Suprapubic skin (tissue), 4 donors: ENCODE data around the gene NSF. TPM values are rescaled to one million over a fixed set of nuclear protein-coding genes. Genes with fewer than 3 reads are reported as not detected.
"Not testable (repeated sequence)": the region's sequence is repeated elsewhere in the genome, so short reads cannot be mapped to it uniquely, and the experiment has no call there.

Experiments used
- DNase-seq, 2 donors: peaks; one replicate each; pipeline ENCODE4 v3.0.0-alpha.2; 2019; ENCODE audit warnings: low spot score in 2 of 2
- H3K27ac ChIP-seq: fragments of 200-600 bp; sonication (generic); one replicate; pipeline ENCODE4 v1.5.1; 2019
- H3K27me3 ChIP-seq: fragments of 200-600 bp; sonication (generic); one replicate; pipeline ENCODE4 v1.5.1; 2019
- H3K36me3 ChIP-seq: fragments of 200-600 bp; sonication (generic); one replicate; pipeline ENCODE4 v1.5.1; 2019
- H3K4me1 ChIP-seq: fragments of 200-600 bp; sonication (generic); one replicate; pipeline ENCODE4 v1.5.1; 2019
- H3K4me3 ChIP-seq: fragments of 200-600 bp; sonication (generic); one replicate; pipeline ENCODE4 v1.5.1; 2019; ENCODE audit warnings: mild to moderate bottlenecking
- H3K9me3 ChIP-seq: fragments of 200-600 bp; sonication (generic); one replicate; pipeline ENCODE4 v1.5.1; 2019
- CTCF ChIP-seq, 2 donors: fragments of 200-600 bp in 1 of 2; fragments of 450-650 bp in 1 of 2; sonication (generic) in 1 of 2; IDR thresholded peaks; one replicate each; pipeline ENCODE4 v1.5.1; 2016 to 2019; ENCODE audit warnings: antibody characterized with exemption in 2 of 2, mild to moderate bottlenecking in 1 of 2, moderate library complexity in 1 of 2
- EP300 ChIP-seq: sonication (generic); formaldehyde crosslinking; IDR thresholded peaks from one replicate; pipeline ENCODE4 v1.6.1; 2017; ENCODE audit warnings: antibody characterized with exemption
- POLR2A ChIP-seq, 2 donors: fragments of 450-650 bp; IDR thresholded peaks; one replicate each; pipeline ENCODE4 v1.6.1; 2017; ENCODE audit warnings: antibody characterized with exemption in 2 of 2, mild to moderate bottlenecking in 2 of 2, moderate library complexity in 2 of 2
- POLR2AphosphoS5 ChIP-seq, 3 donors: sonication (generic); formaldehyde crosslinking; IDR thresholded peaks; one replicate each; pipeline ENCODE4 v1.6.1; 2017; ENCODE audit warnings: antibody characterized with exemption in 3 of 3
- WGBS: methylation state at CpG from one replicate; pipeline ENCODE4 v1.1.5; 2018; 5-methylcytosine and 5-hydroxymethylcytosine counted together
- total RNA-seq, 4 donors: library from RNA; depleted of rRNA; stranded (reverse); fragments of >200 nt; gene quantifications; one replicate each; pipeline ENCODE4 v1.1.0, GENCODE V29; 2016

The NSF gene
- total RNA-seq, 4 donors from 2014 or later, result 20.3 to 41.9 (median 29.0) TPM

GRCh38 chr17:46753776-46754175 is 163.3 kb downstream of the NSF start:
- no peak overlapping the region for H3K27ac ChIP-seq
- peaks cover 35% of the 10 kb centered on the region for H3K36me3 ChIP-seq
- no peak for DNase-seq
- 74% methylated on average over 3 of the region's 3 CpGs for WGBS
- H3K27me3 ChIP-seq, result no peaks in the 10 kb centered on the region
- no peak overlapping the region for H3K4me3 ChIP-seq
- no peaks in the 10 kb centered on the region for H3K9me3 ChIP-seq
- peaks cover 11% of the 10 kb centered on the region for H3K4me1 ChIP-seq
- TF ChIP-seq POLR2AphosphoS5 (IDR thresholded peaks at IDR 0.05) (no peak), EP300 (no peak), CTCF (IDR thresholded peaks at IDR 0.05) (no peak), POLR2A (IDR thresholded peaks at IDR 0.05) (no peak)

GRCh38 chr17:46756081-46756735 is 165.7 kb downstream of the NSF start:
- Histone ChIP-seq H3K4me3 (no peak overlapping the region), H3K4me1 (peaks cover 11% of the 10 kb centered on the region), H3K27ac (no peak overlapping the region), H3K27me3 (no peaks in the 10 kb centered on the region), H3K9me3 (no peaks in the 10 kb centered on the region), H3K36me3 (peaks cover 24% of the 10 kb centered on the region)
- DNase-seq, result no peak
- TF ChIP-seq EP300 (no peak), POLR2AphosphoS5 (IDR thresholded peaks at IDR 0.05) (no peak), CTCF (IDR thresholded peaks at IDR 0.05) (no peak), POLR2A (IDR thresholded peaks at IDR 0.05) (no peak)
- 55% methylated on average over 4 of the region's 4 CpGs for WGBS

GRCh38 chr17:46756861-46757260 is 166.4 kb downstream of the NSF start:
- 61% methylated on average over 2 of the region's 2 CpGs for WGBS
- H3K36me3 ChIP-seq, result peaks cover 18% of the 10 kb centered on the region

GRCh38 chr17:46757588-46757987 is 167.1 kb downstream of the NSF start:
- H3K9me3 ChIP-seq, H3K4me3 ChIP-seq, H3K27me3 ChIP-seq, H3K27ac ChIP-seq, DNase-seq: not testable (repeated sequence)
- Histone ChIP-seq H3K36me3 (peaks cover 11% of the 10 kb centered on the region), H3K4me1 (peaks cover 11% of the 10 kb centered on the region)
- 55% methylated on average over 4 of the region's 4 CpGs for WGBS

More at GRCh38 chr17:46756861-46757260, 166.4 kb downstream of the NSF start:
- Histone ChIP-seq H3K27ac (no peak overlapping the region), H3K9me3 (no peaks in the 10 kb centered on the region), H3K4me3 (no peak overlapping the region), H3K4me1 (peaks cover 11% of the 10 kb centered on the region), H3K27me3 (no peaks in the 10 kb centered on the region)
- TF ChIP-seq CTCF (IDR thresholded peaks at IDR 0.05), result no peak
- no peak for TF ChIP-seq POLR2AphosphoS5 (IDR thresholded peaks at IDR 0.05)
- no peak for TF ChIP-seq EP300
- TF ChIP-seq POLR2A (IDR thresholded peaks at IDR 0.05), result no peak
- DNase-seq, result no peak

GRCh38 chr17:46758614-46759013 is 168.1 kb downstream of the NSF start:
- H3K9me3 ChIP-seq, result no peaks in the 10 kb centered on the region
- 48% methylated on average over 5 of the region's 5 CpGs for whole genome bisulfite sequencing
- H3K27me3 ChIP-seq, result no peaks in the 10 kb centered on the region
- peaks cover 9% of the 10 kb centered on the region for H3K36me3 ChIP-seq
- no peak for DNase-seq
- H3K4me1 ChIP-seq, result peaks cover 11% of the 10 kb centered on the region
- peak overlapping the region; percentile 30 for H3K27ac ChIP-seq
- H3K4me3 ChIP-seq, result no peak overlapping the region
- TF ChIP-seq POLR2AphosphoS5 (IDR thresholded peaks at IDR 0.05), result no peak
- TF ChIP-seq CTCF (IDR thresholded peaks at IDR 0.05), result no peak
- no peak for TF ChIP-seq EP300
- no peak for TF ChIP-seq POLR2A (IDR thresholded peaks at IDR 0.05)

GRCh38 chr17:46759141-46759540 is 168.7 kb downstream of the NSF start:
- no peak for DNase-seq
- Histone ChIP-seq H3K36me3 (peaks cover 4% of the 10 kb centered on the region), H3K4me1 (peaks cover 16% of the 10 kb centered on the region), H3K4me3 (no peak overlapping the region), H3K27me3 (no peaks in the 10 kb centered on the region), H3K27ac (peak overlapping the region; percentile 30), H3K9me3 (no peaks in the 10 kb centered on the region)
- WGBS, result 64% methylated on average over 9 of the region's 9 CpGs
- TF ChIP-seq POLR2A (IDR thresholded peaks at IDR 0.05) (no peak), EP300 (no peak), CTCF (IDR thresholded peaks at IDR 0.05) (no peak)
